ENCODE results near the gene CCDC57. TPM values are rescaled to one million over a fixed set of nuclear protein-coding genes. Genes with fewer than 3 reads are reported as not detected.

The CCDC57 gene
- total and polyA plus RNA-seq, 4 donors, result 5.4 to 19.1 (median 11.7) TPM

- Histone ChIP-seq H3K4me1 (ENCODE audit: control insufficient read depth in 4 of 4, insufficient read depth in 4 of 4, low read length in 3 of 4) (peaks cover 30 to 79% (median 55%) of the 10 kb centered on the region in 4 donors), H3K36me3 (ENCODE audit: control insufficient read depth in 4 of 4, insufficient read depth in 3 of 4, low read depth in 1 of 4, low read length in 3 of 4) (peaks cover 5 to 8% (median 7%) of the 10 kb centered on the region in 4 donors), H3K9me3 (ENCODE audit: control insufficient read depth in 4 of 4, low read length in 3 of 4) (no peaks in the 10 kb centered on the region), H3K27ac (ENCODE audit: low read depth in 1 of 2, low read length in 2 of 2) (peak overlapping the region; percentile 78 to 93), H3K4me3 (ENCODE audit: low read depth in 1 of 3, low read length in 3 of 3) (peak overlapping the region; percentile 32 to 92 (median 69)), H3K9ac (ENCODE audit: low read depth in 1 of 2, low read length in 2 of 2) (peak overlapping the region in 1 of 2 donors; percentile 80), H3K27me3 (ENCODE audit: control insufficient read depth in 4 of 4, insufficient read depth in 4 of 4, low read length in 3 of 4) (no peaks in the 10 kb centered on the region)
- WGBS, result under 1% methylated on average over 36 of the region's 36 CpGs
- TF ChIP-seq MAX (IDR thresholded peaks at IDR 0.05), result no peak
- no peak for TF ChIP-seq SP1 (IDR thresholded peaks at IDR 0.05)
- TF ChIP-seq REST (IDR thresholded peaks at IDR 0.05), result no peak
- TF ChIP-seq HNF4A (conservative IDR thresholded peaks at IDR 0.05), result no peak
- no peak for TF ChIP-seq HNF4G (IDR thresholded peaks at IDR 0.05)
- no peak for TF ChIP-seq ATF3 (IDR thresholded peaks at IDR 0.05)
- no peak for TF ChIP-seq RAD21 (IDR thresholded peaks at IDR 0.05)
- no peak for TF ChIP-seq CTCF (IDR thresholded peaks at IDR 0.05; ENCODE audit: low read depth, low read length, missing input control)
- TF ChIP-seq YY1 (IDR thresholded peaks at IDR 0.05), result no peak
- TF ChIP-seq JUND (IDR thresholded peaks at IDR 0.05), result no peak
- TF ChIP-seq GABPA (IDR thresholded peaks at IDR 0.05 in 1 of 2, conservative IDR thresholded peaks at IDR 0.05 in 1 of 2), result no peak
- no peak for TF ChIP-seq NR2F2 (IDR thresholded peaks at IDR 0.05)
- TF ChIP-seq TAF1 (conservative IDR thresholded peaks at IDR 0.05), result no peak
- TF ChIP-seq ZBTB33 (IDR thresholded peaks at IDR 0.05), result no peak
- TF ChIP-seq FOXA2 (IDR thresholded peaks at IDR 0.05), result no peak
- TF ChIP-seq FOXA1 (IDR thresholded peaks at IDR 0.05), result no peak
- no peak for TF ChIP-seq RXRA (IDR thresholded peaks at IDR 0.05)
- no peak for TF ChIP-seq EGR1 (IDR thresholded peaks at IDR 0.05; ENCODE audit: low read depth in 2 of 2)
- DNase-seq (ENCODE audit: low spot score), result no peak
Measured at GRCh38 chr17:82097919-82098168, 114.8 kb downstream of the CCDC57 start.

All from liver (tissue), 9 donors.